ENCODE measurements around the gene F5.

Gene F5

DNA sequence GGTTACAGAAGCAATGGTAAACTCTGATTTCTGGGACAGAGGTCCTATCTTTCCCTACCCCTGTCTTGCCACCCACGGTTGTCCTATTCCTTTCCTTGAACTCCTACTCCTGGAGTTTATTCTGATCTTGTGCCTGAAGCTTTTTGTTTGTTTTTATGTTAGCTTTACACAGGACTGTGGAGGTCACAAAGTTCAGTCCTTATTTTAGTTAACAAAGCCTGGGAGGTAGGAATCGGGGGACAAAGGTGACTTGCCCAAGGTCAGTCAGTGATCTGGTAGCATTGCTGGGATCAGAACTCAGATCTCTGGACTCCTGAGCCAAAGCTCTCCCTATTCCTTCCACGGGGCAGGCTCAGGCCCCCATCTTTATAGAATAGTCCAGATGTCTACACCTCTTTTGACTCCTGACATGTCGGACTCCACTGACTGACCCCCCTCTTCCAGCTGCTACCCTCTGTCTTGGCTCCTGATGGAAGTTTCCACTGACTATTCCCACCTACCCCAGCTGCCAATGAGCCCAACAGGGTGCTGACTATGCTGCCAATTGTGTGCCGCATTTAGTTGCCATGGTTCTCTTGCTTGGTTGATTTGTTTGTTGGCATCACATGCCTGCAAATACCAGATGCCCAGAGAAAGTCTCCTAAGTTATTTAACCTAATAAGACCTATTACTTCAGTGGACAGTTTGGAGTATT is 9.9 kb downstream of the F5 start:
- peaks cover 3% of the 10 kb centered on the region for H3K4me1 Mint-ChIP-seq
- no peak overlapping the region for H3K4me3 Mint-ChIP-seq
- H3K27me3 Mint-ChIP-seq, result no peaks in the 10 kb centered on the region
- DNase-seq, result no peak
- no peak overlapping the region for H3K27ac Mint-ChIP-seq
- ATAC-seq, result no peak
- H3K9me3 Mint-ChIP-seq, result no peaks in the 10 kb centered on the region
- H3K36me3 Mint-ChIP-seq (ENCODE audit: low read depth), result peaks cover 47% of the 10 kb centered on the region

DNA sequence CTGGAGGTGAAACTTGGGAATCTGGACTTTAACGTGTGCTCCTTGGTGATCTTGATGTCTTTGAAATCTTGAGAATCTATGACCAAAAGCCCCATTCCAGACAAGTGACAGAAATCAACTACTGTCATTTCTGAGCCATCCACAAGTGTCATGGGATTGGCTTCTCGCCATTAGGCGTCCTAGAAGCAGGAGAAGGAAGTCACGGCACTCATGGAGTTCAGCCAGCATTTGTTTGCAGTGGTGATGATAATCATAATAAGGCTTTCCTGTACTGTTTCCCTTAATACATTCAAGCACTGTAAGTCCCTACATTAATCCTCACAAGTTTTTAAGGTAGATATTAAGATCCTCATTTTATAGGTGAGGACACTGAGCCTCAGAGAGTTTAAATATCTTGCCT is 11.9 kb downstream of the F5 start:
- Mint-ChIP-seq H3K9me3 (no peaks in the 10 kb centered on the region), H3K27ac (no peak overlapping the region), H3K27me3 (no peaks in the 10 kb centered on the region), H3K4me3 (no peak overlapping the region), H3K36me3 (ENCODE audit: low read depth) (peaks cover 65% of the 10 kb centered on the region), H3K4me1 (peaks cover 3% of the 10 kb centered on the region)
- ATAC-seq, result no peak
- no peak for DNase-seq

GRCh38 chr1:169572187-169572586 is 14.1 kb downstream of the F5 start:
- Mint-ChIP-seq H3K27ac (no peak overlapping the region), H3K36me3 (ENCODE audit: low read depth) (peaks cover 72% of the 10 kb centered on the region), H3K9me3 (no peaks in the 10 kb centered on the region), H3K27me3 (no peaks in the 10 kb centered on the region), H3K4me3 (no peak overlapping the region), H3K4me1 (peaks cover 3% of the 10 kb centered on the region)
- no peak for DNase-seq
- no peak for ATAC-seq

DNA sequence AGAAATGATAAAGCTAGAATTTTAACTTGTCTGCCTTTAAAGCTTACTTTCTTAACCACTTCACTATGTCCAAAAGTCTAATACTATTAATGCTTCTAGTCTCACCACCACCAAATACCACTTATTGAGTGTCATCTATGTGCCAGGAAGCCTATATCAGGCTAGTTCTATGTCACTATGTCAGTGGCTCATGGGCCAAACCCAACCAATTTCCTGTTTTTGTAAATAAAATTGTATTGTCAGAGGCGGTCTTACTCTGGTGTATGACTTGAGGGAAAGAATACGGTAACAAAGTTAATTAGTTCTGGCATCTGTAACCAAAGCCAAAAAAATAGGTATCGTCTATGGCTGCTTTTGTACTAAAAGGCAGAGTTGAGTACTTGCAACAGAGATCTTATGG is 14.8 kb downstream of the F5 start:
- ATAC-seq, result no peak
- no peaks in the 10 kb centered on the region for H3K9me3 Mint-ChIP-seq
- peaks cover 73% of the 10 kb centered on the region for H3K36me3 Mint-ChIP-seq (ENCODE audit: low read depth)
- H3K4me3 Mint-ChIP-seq, result no peak overlapping the region
- no peak overlapping the region for H3K27ac Mint-ChIP-seq
- DNase-seq, result no peak
- peaks cover 4% of the 10 kb centered on the region for H3K4me1 Mint-ChIP-seq
- H3K27me3 Mint-ChIP-seq, result no peaks in the 10 kb centered on the region

- peaks cover 72% of the 10 kb centered on the region for H3K36me3 Mint-ChIP-seq (ENCODE audit: low read depth)
- no peak overlapping the region for H3K4me3 Mint-ChIP-seq
- no peak for DNase-seq
- no peak overlapping the region for H3K27ac Mint-ChIP-seq
- H3K9me3 Mint-ChIP-seq, result peaks cover under 1% of the 10 kb centered on the region
- ATAC-seq, result no peak
- H3K27me3 Mint-ChIP-seq, result no peaks in the 10 kb centered on the region
- H3K4me1 Mint-ChIP-seq, result peaks cover 4% of the 10 kb centered on the region
These were observed 16.1 kb downstream of the F5 start for GRCh38 chr1:169570172-169570574.

- Mint-ChIP-seq H3K36me3 (ENCODE audit: low read depth) (peaks cover 77% of the 10 kb centered on the region), H3K27me3 (peaks cover 2% of the 10 kb centered on the region), H3K4me1 (peaks cover 7% of the 10 kb centered on the region), H3K9me3 (peaks cover 13% of the 10 kb centered on the region), H3K4me3 (no peak overlapping the region), H3K27ac (no peak overlapping the region)
- DNase-seq (no peak), ATAC-seq (no peak)
These were observed 17.8 kb downstream of the F5 start for GRCh38 chr1:169568497-169568896.

DNA sequence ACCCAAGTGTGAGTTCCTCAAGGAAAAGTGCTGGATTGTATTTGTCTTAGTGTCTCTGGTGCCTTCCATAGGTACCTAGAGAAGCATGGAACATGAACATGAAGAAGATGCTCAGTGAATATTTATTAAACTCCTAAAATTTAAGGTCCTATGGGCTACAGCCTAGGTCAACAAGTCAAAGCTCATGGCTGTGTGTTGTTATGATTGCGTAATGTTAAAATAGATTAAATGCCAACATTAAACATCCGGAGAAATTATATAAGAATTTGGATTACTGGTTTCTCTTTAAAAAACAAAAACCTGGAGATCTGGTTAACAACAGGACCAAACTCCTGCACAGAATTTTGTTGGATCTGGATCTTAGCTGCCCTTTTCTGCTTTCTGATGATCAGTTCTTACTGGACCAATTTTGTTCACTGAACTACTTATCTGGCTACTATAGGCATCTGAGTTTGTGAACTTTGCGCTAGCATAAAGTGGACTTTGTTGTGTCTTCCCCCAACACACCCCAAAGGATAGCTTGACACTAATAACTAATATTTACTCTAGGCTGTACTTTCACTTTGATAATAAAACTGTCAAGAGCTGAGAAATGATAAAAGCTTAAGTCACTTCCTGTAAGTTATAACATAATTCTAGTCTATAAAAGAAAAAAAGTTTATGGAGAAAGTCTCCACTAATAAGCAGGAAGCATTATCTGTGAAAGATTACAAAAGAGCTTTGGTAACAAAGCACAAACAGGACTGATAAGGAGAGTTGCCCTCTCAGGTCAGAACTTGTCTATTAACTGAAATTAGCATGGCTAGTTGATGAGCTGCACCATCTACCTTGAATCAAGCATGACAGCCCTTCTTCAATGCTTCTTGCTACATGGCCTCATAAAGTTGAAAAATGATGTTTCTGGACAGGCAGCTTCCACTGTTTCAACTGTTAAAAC is 20.7 kb downstream of the F5 start:
- Mint-ChIP-seq H3K27ac (no peak overlapping the region), H3K4me3 (no peak overlapping the region), H3K27me3 (peaks cover 2% of the 10 kb centered on the region), H3K36me3 (ENCODE audit: low read depth) (peaks cover 73% of the 10 kb centered on the region), H3K4me1 (peaks cover 6% of the 10 kb centered on the region), H3K9me3 (peaks cover 14% of the 10 kb centered on the region)
- ATAC-seq (no peak), DNase-seq (no peak)

DNA sequence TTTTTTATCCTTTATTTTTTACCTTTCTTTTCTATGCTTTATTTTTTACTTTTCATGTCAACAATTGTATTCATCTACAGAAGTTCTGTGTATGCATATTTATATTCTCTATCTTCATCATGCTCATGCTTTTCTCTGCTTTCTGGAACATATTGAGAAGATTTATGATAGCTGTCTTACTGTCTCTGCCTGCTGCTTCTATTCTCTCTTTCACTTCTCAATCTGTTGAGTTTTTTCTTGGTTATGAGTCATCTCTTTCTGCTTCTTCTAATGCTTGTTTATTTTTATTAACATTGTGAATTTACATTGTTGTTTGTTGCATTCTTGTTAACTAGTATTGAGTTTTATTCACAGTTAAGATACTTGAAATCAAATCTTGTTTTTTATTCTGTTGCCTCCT is 22.6 kb downstream of the F5 start:
- H3K9me3 Mint-ChIP-seq, result peaks cover 14% of the 10 kb centered on the region
- peaks cover 6% of the 10 kb centered on the region for H3K4me1 Mint-ChIP-seq
- H3K27me3 Mint-ChIP-seq, result peaks cover 2% of the 10 kb centered on the region
- no peak for DNase-seq
- ATAC-seq, result no peak
- no peak overlapping the region for H3K4me3 Mint-ChIP-seq
- peaks cover 80% of the 10 kb centered on the region for H3K36me3 Mint-ChIP-seq (ENCODE audit: low read depth)
- H3K27ac Mint-ChIP-seq, result no peak overlapping the region

DNA sequence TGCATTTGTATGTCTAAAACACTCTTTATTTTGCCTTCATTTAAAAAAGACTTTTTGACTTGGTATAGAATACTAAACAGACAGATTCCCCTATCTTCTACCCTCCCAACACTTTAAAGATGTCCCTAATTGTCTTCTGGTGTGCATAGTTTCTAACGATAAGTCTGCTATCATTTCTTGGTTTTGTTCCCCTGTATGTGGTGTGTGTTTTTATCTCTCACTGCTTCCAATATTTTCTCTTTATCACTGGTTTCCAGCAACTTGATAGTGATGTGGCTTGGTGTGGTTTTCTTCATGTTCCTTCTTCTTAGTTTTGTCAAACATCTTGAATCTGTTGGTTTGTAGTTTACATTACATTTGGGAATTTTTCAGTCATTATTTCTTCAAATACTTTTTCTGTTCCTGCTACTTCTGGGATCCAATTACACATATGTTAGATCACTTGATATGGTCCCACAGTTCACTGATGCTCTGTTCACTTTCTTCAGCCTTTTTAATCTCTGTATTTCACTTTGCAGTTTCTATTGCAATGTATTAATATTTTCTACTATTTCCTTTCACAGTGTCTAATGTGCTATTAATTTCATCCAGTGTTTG is 23.2 kb downstream of the F5 start:
- H3K36me3 Mint-ChIP-seq (ENCODE audit: low read depth), result peaks cover 82% of the 10 kb centered on the region
- H3K9me3 Mint-ChIP-seq, result peaks cover 14% of the 10 kb centered on the region
- no peak overlapping the region for H3K4me3 Mint-ChIP-seq
- no peak for DNase-seq
- no peak overlapping the region for H3K27ac Mint-ChIP-seq
- H3K27me3 Mint-ChIP-seq, result peaks cover 2% of the 10 kb centered on the region
- no peak for ATAC-seq
- peaks cover 6% of the 10 kb centered on the region for H3K4me1 Mint-ChIP-seq

GRCh38 chr1:169561692-169562091 is 24.6 kb downstream of the F5 start:
- H3K4me3 Mint-ChIP-seq, result no peak overlapping the region

DNA sequence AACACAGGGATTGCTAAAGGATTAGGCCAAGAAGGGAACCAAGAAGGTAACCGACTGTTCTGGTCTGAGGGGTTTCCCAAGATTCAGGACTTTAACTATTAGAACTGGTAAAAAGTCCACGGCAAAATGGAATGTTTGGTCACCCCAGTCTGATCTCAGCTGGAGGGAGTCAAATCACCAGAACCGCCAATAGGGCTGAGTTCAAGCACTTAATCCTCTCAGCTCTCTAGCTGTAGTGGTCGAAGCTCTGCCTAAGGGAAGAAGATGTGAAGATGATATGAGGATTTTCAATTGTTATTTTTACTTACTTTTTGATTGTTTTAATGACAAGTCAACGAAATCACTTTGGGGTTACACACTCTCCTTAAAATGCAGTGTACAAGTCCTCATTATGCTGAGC is 29.1 kb downstream of the F5 start:
- no peak overlapping the region for H3K27ac Mint-ChIP-seq

More at GRCh38 chr1:169561692-169562091, 24.6 kb downstream of the F5 start:
- H3K36me3 Mint-ChIP-seq (ENCODE audit: low read depth), result peaks cover 85% of the 10 kb centered on the region
- no peak for DNase-seq
- H3K9me3 Mint-ChIP-seq, result peaks cover 14% of the 10 kb centered on the region
- peaks cover 4% of the 10 kb centered on the region for H3K4me1 Mint-ChIP-seq
- no peak for ATAC-seq
- no peak overlapping the region for H3K27ac Mint-ChIP-seq
- peaks cover 2% of the 10 kb centered on the region for H3K27me3 Mint-ChIP-seq

DNA sequence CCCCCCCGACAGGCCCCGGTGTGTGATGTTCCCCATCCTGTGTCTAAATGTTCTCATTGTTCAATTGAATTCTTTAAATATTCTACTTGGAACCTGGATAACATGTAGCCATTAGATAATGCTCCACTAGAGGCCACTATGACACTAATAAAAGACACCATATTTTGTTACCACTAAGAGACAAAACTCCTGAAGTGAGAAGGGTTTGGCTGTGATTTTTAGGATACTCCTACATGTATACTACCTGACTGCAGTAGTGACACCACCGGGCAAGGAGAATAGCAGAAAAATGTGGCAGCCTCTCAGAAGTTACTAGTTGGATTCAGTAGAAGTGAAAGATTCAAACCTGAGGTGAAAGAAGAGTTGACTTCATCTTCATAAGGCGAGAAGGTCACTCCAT is 36.0 kb downstream of the F5 start:
- ATAC-seq (no peak), DNase-seq (no peak)
- Mint-ChIP-seq H3K9me3 (no peaks in the 10 kb centered on the region), H3K4me1 (peaks cover 2% of the 10 kb centered on the region), H3K27me3 (no peaks in the 10 kb centered on the region), H3K4me3 (no peak overlapping the region), H3K27ac (no peak overlapping the region), H3K36me3 (ENCODE audit: low read depth) (peaks cover 84% of the 10 kb centered on the region)

More for the DNA sequence above, 29.1 kb downstream of the F5 start:
- ATAC-seq, result no peak
- Mint-ChIP-seq H3K36me3 (ENCODE audit: low read depth) (peaks cover 89% of the 10 kb centered on the region), H3K4me1 (no peaks in the 10 kb centered on the region), H3K27me3 (no peaks in the 10 kb centered on the region), H3K9me3 (no peaks in the 10 kb centered on the region), H3K4me3 (no peak overlapping the region)
- DNase-seq, result no peak

DNA sequence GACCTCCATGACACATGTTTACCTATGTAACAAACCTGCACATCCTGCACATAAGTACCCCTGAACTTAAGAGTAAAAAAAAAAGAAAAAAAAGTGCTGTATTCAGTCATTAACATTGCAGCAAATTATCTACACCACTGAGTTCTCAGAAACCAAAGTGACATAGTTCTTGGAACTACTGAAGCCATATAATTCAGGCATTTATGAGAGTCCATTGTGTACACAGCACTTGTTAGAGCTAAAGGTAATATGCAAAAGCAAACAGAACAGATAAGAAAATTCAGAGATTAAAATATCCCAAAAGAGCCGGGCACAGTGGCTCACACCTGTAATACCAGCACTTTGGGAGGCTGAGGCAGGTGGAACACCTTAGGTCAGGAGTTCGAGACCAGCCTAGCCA is 38.0 kb downstream of the F5 start:
- no peak for ATAC-seq
- H3K36me3 Mint-ChIP-seq (ENCODE audit: low read depth), result peaks cover 81% of the 10 kb centered on the region
- DNase-seq, result no peak
- H3K27me3 Mint-ChIP-seq, result no peaks in the 10 kb centered on the region
- peaks cover 2% of the 10 kb centered on the region for H3K4me1 Mint-ChIP-seq
- H3K27ac Mint-ChIP-seq, result no peak overlapping the region
- no peak overlapping the region for H3K4me3 Mint-ChIP-seq
- H3K9me3 Mint-ChIP-seq, result no peaks in the 10 kb centered on the region

DNA sequence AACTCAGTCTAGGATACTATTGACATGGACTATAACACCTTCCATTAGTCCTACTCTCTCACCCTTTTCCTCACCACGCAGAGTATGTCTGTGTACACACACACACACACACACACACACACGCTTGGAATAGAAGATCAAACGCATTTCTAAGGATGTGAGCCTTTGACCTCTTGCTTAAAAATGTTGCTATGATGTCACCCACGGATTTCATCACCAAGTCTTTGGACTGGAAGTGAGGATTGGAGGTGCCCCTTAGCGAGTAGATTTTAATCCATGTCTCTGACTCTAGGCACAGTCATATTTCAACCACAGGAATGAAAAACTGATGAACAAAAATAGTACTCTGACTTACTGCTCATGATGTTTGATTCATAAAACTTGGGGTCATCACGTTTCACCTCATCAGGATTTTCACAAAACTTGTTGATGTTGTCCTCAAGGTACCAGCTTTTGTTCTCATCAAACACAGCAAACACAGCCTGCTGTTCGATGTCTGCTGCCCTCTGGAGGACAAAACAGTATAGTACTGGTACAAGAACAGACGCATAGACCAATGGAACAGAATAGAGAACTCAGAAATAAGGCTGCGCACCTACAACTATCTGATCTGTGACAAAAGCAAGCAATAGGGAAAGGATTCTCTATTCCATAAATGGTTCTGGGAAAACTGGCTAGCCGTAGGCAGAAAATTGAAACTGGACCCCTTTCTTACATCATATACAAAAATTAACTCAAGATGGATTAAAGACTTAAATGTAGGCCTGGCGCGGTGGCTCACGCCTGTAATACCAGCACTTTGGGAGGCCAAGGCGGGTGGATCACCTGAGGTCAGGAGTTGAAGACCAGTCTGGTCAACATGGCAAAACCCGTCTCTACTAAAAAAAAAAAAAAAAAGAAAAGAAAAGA is 39.9 kb downstream of the F5 start:
- H3K4me1 Mint-ChIP-seq, result peaks cover 2% of the 10 kb centered on the region
- no peaks in the 10 kb centered on the region for H3K9me3 Mint-ChIP-seq
- H3K36me3 Mint-ChIP-seq (ENCODE audit: low read depth), result peaks cover 78% of the 10 kb centered on the region
- no peak overlapping the region for H3K4me3 Mint-ChIP-seq
- no peaks in the 10 kb centered on the region for H3K27me3 Mint-ChIP-seq
- DNase-seq, result peak; percentile 35
- no peak overlapping the region for H3K27ac Mint-ChIP-seq
- peak; percentile 63 for ATAC-seq

Data from activated naive CD8-positive, alpha-beta T cell treated with anti-CD3 and anti-CD28 coated beads, Interleukin-2, amount 50 U/mL, for 24 hours (primary cell).